RWPE1 (cell line): ENCODE data around the gene PERM1.
A peak's percentile ranks its signal among the peaks of the same experiment; 100 is the strongest.

ENCODE experiments used
- CTCF ChIA-PET: fragments of 350-600 bp; sonication (Branson Sonifier 250); formaldehyde crosslinking; extraction: SDS; loops from one replicate; lab custom pipeline; 2021; lab: Yijun Ruan, JAX
- POLR2A ChIA-PET: fragments of 400-600 bp; formaldehyde crosslinking; extraction: SDS; loops from one replicate; lab custom pipeline; 2020; ENCODE audit warnings: antibody characterized with exemption; ENCODE audit not compliant: low non-redundant PET; lab: Yijun Ruan, JAX
- DNase-seq: peaks from one replicate; pipeline ENCODE4 v3.0.0; 2012; ENCODE audit warnings: low spot score
- H3K27ac ChIP-seq: fragments of 450-650 bp; 2 replicates; pipeline ENCODE4 v1.5.1; 2017
- CTCF ChIP-seq: fragments of 450-650 bp; conservative IDR thresholded peaks from 2 replicates; pipeline ENCODE4 v1.5.1; 2017; ENCODE audit warnings: low read depth, mild to moderate bottlenecking

PERM1 gene

GRCh38 chr1:1024149-1024770 lies 42.4 kb upstream of the PERM1 start:
- DNase-seq: no peak
- TF ChIP-seq CTCF: no peak
- POLR2A ChIA-PET: no interaction called here
- CTCF ChIA-PET: interaction anchor here (0.8 to 2.1 kb wide), 3 partner anchors 15 to 22 kb away, joined by 3 to 16 read pairs (median 8); no protein-coding TSS in a partner anchor
- H3K27ac ChIP-seq: peak overlapping the region; percentile 98

- ChIA-PET POLR2A (no interaction called here), CTCF (interaction anchor here (0.8 to 2.1 kb wide), 2 partner anchors 16 to 22 kb away, joined by 3 to 16 read pairs; no protein-coding TSS in a partner anchor)
- H3K27ac ChIP-seq: peak overlapping the region; percentile 98
- DNase-seq: no peak
- TF ChIP-seq CTCF: no peak
Observed at GRCh38 chr1:1023700-1024099, 41.8 kb upstream of the PERM1 start.

- DNase-seq: no peak
- peak overlapping the region; percentile 98 for H3K27ac ChIP-seq
- TF ChIP-seq CTCF: no peak
- POLR2A ChIA-PET: no interaction called here
- CTCF ChIA-PET: interaction anchor here (1.0 to 1.4 kb wide), 2 partner anchors 21 to 41 kb away, joined by 4 read pairs; no protein-coding TSS in a partner anchor
Observed at GRCh38 chr1:1022302-1023009, 40.6 kb upstream of the PERM1 start.

GRCh38 chr1:1021920-1022259 lies 40.0 kb upstream of the PERM1 start:
- TF ChIP-seq CTCF: no peak
- CTCF ChIA-PET: no interaction called here
- POLR2A ChIA-PET: interaction anchor here (1.4 kb wide), 1 partner anchor 10 kb away, joined by 4 read pairs; no protein-coding TSS in a partner anchor
- peak overlapping the region; percentile 98 for H3K27ac ChIP-seq
- peak; percentile 67 for DNase-seq

- ChIA-PET CTCF (interaction anchor here (0.6 kb wide), 1 partner anchor 15 kb away, joined by 4 read pairs; no protein-coding TSS in a partner anchor), POLR2A (interaction anchor here (0.6 to 1.4 kb wide), 2 partner anchors 11 to 31 kb away, joined by 3 to 4 read pairs; no protein-coding TSS in a partner anchor)
- no peak for TF ChIP-seq CTCF
- peak; percentile 51 for DNase-seq
- H3K27ac ChIP-seq: peak overlapping the region; percentile 98
Observed at GRCh38 chr1:1021010-1021919, 39.4 kb upstream of the PERM1 start.
